Endodermal cell (in vitro differentiated cells): ENCODE data around the gene TMEM255B. TPM values are rescaled to one million over a fixed set of nuclear protein-coding genes. Genes with fewer than 3 reads are reported as not detected.

Experiments
- DNase-seq: peaks from one replicate; pipeline ENCODE4 v3.0.0-alpha.2; 2017
- H3K27ac ChIP-seq: 2 replicates; pipeline ENCODE4 v1.5.1; 2013; ENCODE audit warnings: mild to moderate bottlenecking, low read depth, low read length, moderate library complexity
- H3K27me3 ChIP-seq: 2 replicates; pipeline ENCODE4 v1.6.1; 2013; ENCODE audit warnings: mild to moderate bottlenecking, low read length, moderate library complexity; ENCODE audit not compliant: insufficient read depth, control insufficient read depth, poor library complexity, severe bottlenecking
- H3K36me3 ChIP-seq: 2 replicates; pipeline ENCODE4 v1.7.0; 2013; ENCODE audit warnings: mild to moderate bottlenecking, low read length, moderate library complexity; ENCODE audit not compliant: control insufficient read depth, insufficient read depth
- H3K4me1 ChIP-seq: one replicate; pipeline ENCODE4 v1.7.0; 2013; ENCODE audit warnings: low read length; ENCODE audit not compliant: control insufficient read depth, insufficient read depth
- H3K4me3 ChIP-seq: 2 replicates; pipeline ENCODE4 v1.5.1; 2013; ENCODE audit warnings: mild to moderate bottlenecking, low read length, moderate library complexity
- H3K9ac ChIP-seq: 2 replicates; pipeline ENCODE4 v1.6.1; 2013; ENCODE audit warnings: mild to moderate bottlenecking, low read length, moderate library complexity; ENCODE audit not compliant: poor library complexity, severe bottlenecking; ENCODE audit errors: extremely low read depth
- H3K9me3 ChIP-seq: 2 replicates; pipeline ENCODE4 v1.6.1; 2013; ENCODE audit warnings: mild to moderate bottlenecking, low read length, moderate library complexity; ENCODE audit not compliant: control insufficient read depth
- H3K27ac Mint-ChIP-seq: 2 replicates; pipeline ENCODE4 v1.8.0; 2020; ENCODE audit warnings: mixed read lengths
- H3K27me3 Mint-ChIP-seq: 2 replicates; pipeline ENCODE4 v1.8.0; 2021; ENCODE audit warnings: mild to moderate bottlenecking, mixed read lengths; ENCODE audit not compliant: insufficient read depth
- H3K36me3 Mint-ChIP-seq: 2 replicates; pipeline ENCODE4 v1.8.0; 2020; ENCODE audit warnings: low read depth, mixed read lengths
- H3K4me1 Mint-ChIP-seq: 2 replicates; pipeline ENCODE4 v1.8.0; 2020; ENCODE audit warnings: mixed read lengths
- H3K4me3 Mint-ChIP-seq: 2 replicates; pipeline ENCODE4 v1.8.0; 2020; ENCODE audit warnings: mild to moderate bottlenecking, moderate library complexity, mixed read lengths
- H3K9me3 Mint-ChIP-seq: 2 replicates; pipeline ENCODE4 v1.8.0; 2020; ENCODE audit warnings: mild to moderate bottlenecking, mixed read lengths
- WGBS, 2 experiments: methylation state at CpG; one replicate each; pipeline versions ENCODE4 v1.1.5 to v1.1.7; 2013; ENCODE audit warnings: missing lambda C conversion rate in 2 of 2, mixed read lengths in 1 of 2; ENCODE audit not compliant: insufficient coverage in 1 of 2, insufficient read length in 1 of 2; 5-methylcytosine and 5-hydroxymethylcytosine counted together
- total RNA-seq, 2 donors: library from RNA; stranded (reverse); fragmentation: NEBNext Ultra II Directional in 1 of 2; extraction: Animal tissue kit (Norgen Biotek cat#: 25700) in 1 of 2; gene quantifications; 2 replicates in 1 of 2; 3 replicates in 1 of 2; pipeline ENCODE4 v1.2.1, GENCODE V29; 2021
- TF ChIP-seq, protein P1 (sequence below): fragments of 200-600 bp; sonication (generic); conservative IDR thresholded peaks from 2 replicates; pipeline ENCODE4 v1.5.0; 2021; ENCODE audit warnings: antibody characterized with exemption, mild to moderate bottlenecking

The TMEM255B gene
- total RNA-seq, 2 donors from 2014 or later, result 0.55 to 2.1 TPM

DNA sequence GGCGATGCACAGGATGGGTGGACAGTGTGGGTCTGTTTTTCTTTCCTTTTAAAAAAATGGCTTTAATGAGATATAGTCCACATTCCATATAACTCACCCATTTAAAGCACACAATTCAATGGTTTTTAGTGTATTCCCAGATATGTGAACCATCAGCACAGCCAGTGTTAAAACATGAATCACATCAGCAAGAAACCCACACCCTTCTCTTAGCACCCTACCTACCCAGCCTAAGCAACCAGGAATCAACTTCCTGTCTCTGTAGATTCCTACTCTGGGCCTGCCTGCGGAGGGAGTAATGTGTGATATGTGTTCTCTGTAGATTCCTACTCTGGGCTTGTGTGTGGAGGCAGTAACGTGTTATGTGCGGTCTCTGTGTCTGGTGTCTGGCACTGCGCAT, 11.9 kb downstream of the TMEM255B start:
- no peaks in the 10 kb centered on the region for H3K36me3 Mint-ChIP-seq
- peaks cover 4% of the 10 kb centered on the region for H3K27me3 ChIP-seq
- no peak overlapping the region for H3K27ac Mint-ChIP-seq
- no peaks in the 10 kb centered on the region for H3K4me1 ChIP-seq
- no peak overlapping the region for H3K4me3 ChIP-seq
- H3K4me3 Mint-ChIP-seq, result no peak overlapping the region
- TF ChIP-seq, protein P1, sequence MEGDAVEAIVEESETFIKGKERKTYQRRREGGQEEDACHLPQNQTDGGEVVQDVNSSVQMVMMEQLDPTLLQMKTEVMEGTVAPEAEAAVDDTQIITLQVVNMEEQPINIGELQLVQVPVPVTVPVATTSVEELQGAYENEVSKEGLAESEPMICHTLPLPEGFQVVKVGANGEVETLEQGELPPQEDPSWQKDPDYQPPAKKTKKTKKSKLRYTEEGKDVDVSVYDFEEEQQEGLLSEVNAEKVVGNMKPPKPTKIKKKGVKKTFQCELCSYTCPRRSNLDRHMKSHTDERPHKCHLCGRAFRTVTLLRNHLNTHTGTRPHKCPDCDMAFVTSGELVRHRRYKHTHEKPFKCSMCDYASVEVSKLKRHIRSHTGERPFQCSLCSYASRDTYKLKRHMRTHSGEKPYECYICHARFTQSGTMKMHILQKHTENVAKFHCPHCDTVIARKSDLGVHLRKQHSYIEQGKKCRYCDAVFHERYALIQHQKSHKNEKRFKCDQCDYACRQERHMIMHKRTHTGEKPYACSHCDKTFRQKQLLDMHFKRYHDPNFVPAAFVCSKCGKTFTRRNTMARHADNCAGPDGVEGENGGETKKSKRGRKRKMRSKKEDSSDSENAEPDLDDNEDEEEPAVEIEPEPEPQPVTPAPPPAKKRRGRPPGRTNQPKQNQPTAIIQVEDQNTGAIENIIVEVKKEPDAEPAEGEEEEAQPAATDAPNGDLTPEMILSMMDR, result no peak
- H3K27me3 Mint-ChIP-seq, result peaks cover 1% of the 10 kb centered on the region
- H3K9ac ChIP-seq, result no peak overlapping the region
- H3K4me1 Mint-ChIP-seq, result no peaks in the 10 kb centered on the region
- H3K9me3 ChIP-seq, result no peaks in the 10 kb centered on the region
- peaks cover 4% of the 10 kb centered on the region for H3K9me3 Mint-ChIP-seq
- WGBS, 2 experiments, result 90 to 95% methylated on average over 3 to 4 of the region's 5 CpGs
- H3K36me3 ChIP-seq, result no peaks in the 10 kb centered on the region
- H3K27ac ChIP-seq, result no peak overlapping the region
- DNase-seq, result peak; percentile 20

DNA sequence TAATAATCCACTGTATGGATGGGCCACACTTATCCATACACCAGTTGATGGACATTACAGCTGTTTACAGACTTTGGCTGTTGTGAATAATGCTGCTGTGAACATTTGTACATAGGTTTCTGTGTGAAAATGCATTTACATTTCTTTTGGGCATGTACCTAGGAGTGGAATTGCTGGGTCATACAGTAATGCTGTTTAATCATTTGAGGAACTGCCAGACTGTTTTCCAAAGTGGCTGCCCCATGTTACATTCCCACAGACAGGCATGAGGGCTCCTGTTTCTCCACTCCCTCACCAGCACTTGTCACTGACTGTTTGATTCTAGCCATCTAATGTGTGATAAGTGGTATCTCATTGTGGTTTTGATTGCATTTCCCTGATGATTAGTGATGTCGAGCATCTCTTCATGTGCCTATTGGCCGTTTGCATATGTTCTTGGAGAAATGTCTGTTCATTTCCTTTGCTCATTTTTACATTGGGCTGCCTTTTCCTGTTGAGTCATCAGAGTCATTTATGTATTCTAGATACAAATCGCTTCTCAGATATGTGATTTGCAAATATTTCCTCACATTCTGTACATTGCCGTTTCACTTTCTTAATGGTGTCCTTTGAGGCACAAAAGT, 12.8 kb downstream of the TMEM255B start:
- no peak overlapping the region for H3K27ac Mint-ChIP-seq
- no peak for DNase-seq
- H3K27ac ChIP-seq, result no peak overlapping the region
- H3K36me3 Mint-ChIP-seq, result no peaks in the 10 kb centered on the region
- H3K9me3 ChIP-seq, result no peaks in the 10 kb centered on the region
- H3K27me3 Mint-ChIP-seq, result peaks cover 1% of the 10 kb centered on the region
- 72 to 83% methylated on average over 3 to 4 of the region's 4 CpGs for WGBS, 2 experiments
- no peaks in the 10 kb centered on the region for H3K4me1 ChIP-seq
- H3K4me1 Mint-ChIP-seq, result no peaks in the 10 kb centered on the region
- TF ChIP-seq, protein P1, result no peak
- no peak overlapping the region for H3K4me3 Mint-ChIP-seq
- peaks cover 4% of the 10 kb centered on the region for H3K9me3 Mint-ChIP-seq
- H3K9ac ChIP-seq, result no peak overlapping the region
- no peaks in the 10 kb centered on the region for H3K36me3 ChIP-seq
- H3K4me3 ChIP-seq, result no peak overlapping the region
- H3K27me3 ChIP-seq, result peaks cover 4% of the 10 kb centered on the region

DNA sequence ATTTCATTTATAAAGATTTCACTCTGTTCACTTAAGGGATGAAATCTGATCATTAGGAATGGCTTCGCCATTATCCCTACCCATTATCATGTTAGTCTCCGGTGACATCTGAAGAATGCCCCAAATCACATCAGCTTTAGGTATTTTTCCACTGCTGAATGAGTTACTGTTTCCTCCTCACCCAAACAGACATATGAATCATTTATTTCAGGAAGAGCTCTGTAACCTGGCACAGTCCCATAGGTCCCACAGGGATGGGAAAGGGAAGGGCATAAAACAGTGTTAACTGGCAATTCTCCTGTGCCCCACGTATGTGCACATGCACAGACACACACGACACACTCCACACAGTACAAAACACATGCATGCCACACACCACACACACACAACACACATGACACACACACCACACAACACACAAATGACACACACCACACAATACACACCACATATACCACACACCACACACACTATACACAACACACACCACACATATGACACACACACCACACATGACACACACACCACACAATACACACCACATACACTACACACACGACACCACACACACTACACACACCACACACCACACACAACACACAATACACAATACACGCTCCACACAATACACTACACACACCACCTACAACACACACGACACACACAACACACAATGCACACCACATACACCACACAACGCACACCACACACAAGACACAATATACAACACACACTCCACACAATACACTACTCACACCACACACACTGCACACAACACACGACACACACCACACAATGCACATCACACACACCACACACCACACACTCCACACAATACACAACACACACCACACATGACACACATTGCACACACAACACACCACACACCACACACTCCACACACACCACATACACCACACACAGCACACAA, 15.4 kb downstream of the TMEM255B start:
- no peak for DNase-seq
- H3K4me3 Mint-ChIP-seq, result no peak overlapping the region
- no peak overlapping the region for H3K27ac Mint-ChIP-seq
- H3K36me3 Mint-ChIP-seq, result no peaks in the 10 kb centered on the region
- Histone ChIP-seq H3K9me3 (no peaks in the 10 kb centered on the region), H3K9ac (no peak overlapping the region), H3K36me3 (no peaks in the 10 kb centered on the region), H3K4me3 (no peak overlapping the region), H3K27me3 (peaks cover 20% of the 10 kb centered on the region), H3K27ac (no peak overlapping the region), H3K4me1 (no peaks in the 10 kb centered on the region)
- no peaks in the 10 kb centered on the region for H3K4me1 Mint-ChIP-seq
- H3K27me3 Mint-ChIP-seq, result peaks cover 4% of the 10 kb centered on the region
- H3K9me3 Mint-ChIP-seq, result peaks cover 4% of the 10 kb centered on the region
- 75% methylated on average over 6 to 9 of the region's 9 CpGs for WGBS, 2 experiments
- TF ChIP-seq, protein P1, result no peak
